SK-N-SH (cell line): ENCODE data around the gene MC2R. TPM values are rescaled to one million over a fixed set of nuclear protein-coding genes. Genes with fewer than 3 reads are reported as not detected.

Source experiments
- CTCF ChIA-PET: fragments of 300-600, 350-600 bp; formaldehyde crosslinking; extraction: SDS; loops from one replicate; lab custom pipeline; 2021; lab: Yijun Ruan, JAX
- POLR2A ChIA-PET: fragments of 350-600 bp; sonication (Branson Sonifier 250); formaldehyde crosslinking; extraction: SDS; loops from one replicate; lab custom pipeline; 2020; ENCODE audit warnings: antibody characterized with exemption, inconsistent platforms; lab: Yijun Ruan, JAX
- DNase-seq: peaks from one replicate; pipeline ENCODE4 v3.0.0; 2012
- H2AFZ ChIP-seq: fragments of 200-600 bp; sonication (generic); 2 replicates; pipeline ENCODE4 v1.8.1; 2016; ENCODE audit warnings: antibody characterized with exemption, mild to moderate bottlenecking, low read depth
- H3F3A ChIP-seq: fragments of 200-600 bp; sonication (generic); replicated peaks from 2 replicates; pipeline ENCODE3; 2016; ENCODE audit warnings: antibody characterized with exemption, mild to moderate bottlenecking; ENCODE audit not compliant: insufficient read depth
- H3K27ac ChIP-seq, 2 experiments: fragments of 200-500 bp in 1 of 2; fragments of 200-600 bp in 1 of 2; sonication (Bioruptor generic) in 1 of 2; sonication (generic), shearing (Covaris generic) in 1 of 2; 2 replicates each; pipeline versions ENCODE4 v1.5.1 to v1.6.1; 2014 to 2016; ENCODE audit warnings: low read depth in 2 of 2, inconsistent platforms in 1 of 2, low read length in 1 of 2, mild to moderate bottlenecking in 1 of 2, mixed read lengths in 1 of 2
- H3K27me3 ChIP-seq: fragments of 200-600 bp; sonication (generic), shearing (Covaris generic); 2 replicates; pipeline ENCODE4 v1.6.1; 2016; ENCODE audit warnings: mixed run types; ENCODE audit not compliant: insufficient read depth
- H3K36me3 ChIP-seq, 2 experiments: fragments of 200-500 bp in 1 of 2; fragments of 200-600 bp in 1 of 2; sonication (Bioruptor generic) in 1 of 2; sonication (generic) in 1 of 2; replicated peaks in 1 of 2; 2 replicates each; pipeline versions ENCODE3 to v1.5.1; 2014 to 2016; ENCODE audit warnings: low read length in 1 of 2, mild to moderate bottlenecking in 1 of 2; ENCODE audit not compliant: insufficient read depth in 2 of 2, control insufficient read depth in 1 of 2
- H3K4me1 ChIP-seq, 2 experiments: fragments of 200-500 bp in 1 of 2; fragments of 200-600 bp in 1 of 2; sonication (Bioruptor generic) in 1 of 2; sonication (generic), shearing (Covaris generic) in 1 of 2; 2 replicates each; pipeline versions ENCODE4 v1.5.1 to v1.6.1; 2014 to 2016; ENCODE audit warnings: low read depth in 1 of 2, low read length in 1 of 2, mixed run types in 1 of 2; ENCODE audit not compliant: insufficient read depth in 2 of 2, control insufficient read depth in 1 of 2
- H3K4me2 ChIP-seq: fragments of 200-600 bp; sonication (generic), shearing (Covaris generic); 2 replicates; pipeline ENCODE4 v1.6.1; 2017; ENCODE audit warnings: mixed run types
- H3K4me3 ChIP-seq, 2 experiments: fragments of 200-500 bp in 1 of 2; fragments of 200-600 bp in 1 of 2; sonication (Bioruptor generic) in 1 of 2; sonication (generic), shearing (Covaris generic) in 1 of 2; 2 replicates each; pipeline versions ENCODE4 v1.5.1 to v1.8.1; 2014 to 2016; ENCODE audit warnings: low read depth in 2 of 2, inconsistent platforms in 1 of 2, low read length in 1 of 2, mild to moderate bottlenecking in 1 of 2, mixed read lengths in 1 of 2, moderate library complexity in 1 of 2
- H3K79me2 ChIP-seq: fragments of 200-600 bp; sonication (generic); 2 replicates; pipeline ENCODE4 v1.8.1; 2017; ENCODE audit warnings: mild to moderate bottlenecking; ENCODE audit not compliant: insufficient read depth
- H3K9ac ChIP-seq: fragments of 200-600 bp; sonication (generic); 2 replicates; pipeline ENCODE4 v1.6.1; 2017; ENCODE audit warnings: mixed run types
- H3K9me2 ChIP-seq: fragments of 200-600 bp; sonication (generic); 2 replicates; pipeline ENCODE4 v1.6.1; 2017; ENCODE audit warnings: mixed run types
- H3K9me3 ChIP-seq: fragments of 200-600 bp; sonication (generic); 2 replicates; pipeline ENCODE4 v1.6.1; 2017; ENCODE audit warnings: mixed run types, mild to moderate bottlenecking, moderate library complexity
- H4K20me1 ChIP-seq: fragments of 200-600 bp; sonication (generic); 2 replicates; pipeline ENCODE4 v1.6.1; 2017; ENCODE audit warnings: mild to moderate bottlenecking, mixed run types; ENCODE audit not compliant: insufficient read depth
- CTCF ChIP-seq: fragments of 200-600 bp; sonication (generic); IDR thresholded peaks from 2 replicates; pipeline ENCODE4 v1.6.1; 2017; ENCODE audit warnings: antibody characterized with exemption, mild to moderate bottlenecking, moderate library complexity
- ELF1 ChIP-seq: IDR thresholded peaks from 2 replicates; pipeline ENCODE4 v1.4.0; 2012
- EP300 ChIP-seq, 2 experiments: IDR thresholded peaks; 2 replicates each; pipeline versions ENCODE4 v1.4.0 to v1.6.1; 2012; ENCODE audit warnings: borderline replicate concordance in 1 of 2, low read depth in 1 of 2, low read length in 1 of 2
- FOSL2 ChIP-seq: IDR thresholded peaks from 2 replicates; pipeline ENCODE4 v1.4.0; 2012; ENCODE audit warnings: low read depth, mild to moderate bottlenecking, moderate library complexity, borderline replicate concordance
- GABPA ChIP-seq: IDR thresholded peaks from 2 replicates; pipeline ENCODE4 v1.4.0; 2012; ENCODE audit warnings: low read depth, mild to moderate bottlenecking
- GATA2 ChIP-seq: sonication (generic); formaldehyde crosslinking; IDR thresholded peaks from 2 replicates; pipeline ENCODE4 v1.5.0; 2020; ENCODE audit warnings: mild to moderate bottlenecking, missing genetic modification reagents
- IRF3 ChIP-seq: fragments of 150-350 bp; IDR thresholded peaks from 2 replicates; pipeline ENCODE4 v1.6.1; 2016; ENCODE audit warnings: mild to moderate bottlenecking, low read depth, low read length
- MEF2A ChIP-seq: IDR thresholded peaks from 2 replicates; pipeline ENCODE4 v1.4.0; 2012; ENCODE audit warnings: low read depth, borderline replicate concordance
- NFIC ChIP-seq: IDR thresholded peaks from 2 replicates; pipeline ENCODE4 v1.4.0; 2012; ENCODE audit warnings: borderline replicate concordance
- PBX3 ChIP-seq: IDR thresholded peaks from 2 replicates; pipeline ENCODE4; 2012
- RCOR1 ChIP-seq: fragments of 150-350 bp; IDR thresholded peaks from 2 replicates; pipeline ENCODE4 v1.6.1; 2017; ENCODE audit warnings: antibody characterized with exemption, low read length
- REST ChIP-seq: IDR thresholded peaks from 2 replicates; pipeline ENCODE4 v1.6.1; 2012; ENCODE audit warnings: mild to moderate bottlenecking, low read depth, low read length, moderate library complexity
- RFX5 ChIP-seq: IDR thresholded peaks from 2 replicates; pipeline ENCODE4 v1.6.1; 2012; ENCODE audit warnings: mild to moderate bottlenecking, improper control_type of control experiment, low read length
- SMC3 ChIP-seq: IDR thresholded peaks from 2 replicates; pipeline ENCODE4 v1.6.1; 2012; ENCODE audit warnings: low read depth, low read length, improper control_type of control experiment
- TEAD4 ChIP-seq: IDR thresholded peaks from 2 replicates; pipeline ENCODE4 v1.4.0; 2012; ENCODE audit warnings: mild to moderate bottlenecking, borderline replicate concordance; ENCODE audit not compliant: insufficient read depth
- ZBTB33 ChIP-seq: IDR thresholded peaks from 2 replicates; pipeline ENCODE4 v1.4.0; 2012; ENCODE audit warnings: low read depth, borderline replicate concordance
- WGBS: methylation state at CpG from one replicate; pipeline ENCODE4 v1.1.6; 2017; ENCODE audit warnings: low lambda C conversion rate; 5-methylcytosine and 5-hydroxymethylcytosine counted together
- polyA plus RNA-seq, 3 experiments: library from polyadenylated mRNA; depleted of rRNA; stranded (reverse); fragments of >200 nt; gene quantifications; 2 replicates each; pipeline ENCODE4 v1.2.3, GENCODE V29; 2012

MC2R gene
- polyA plus RNA-seq, 1 of the 3 experiments (the other 2 are of a cell fraction), result not detected

GRCh38 chr18:13835202-13835601 lies 80.1 kb downstream of the MC2R start:
- no peak overlapping the region for H3K4me3 ChIP-seq
- ChIA-PET CTCF (interaction anchor here (0.6 to 6.9 kb wide), 3 partner anchors 11 to 477 kb away, joined by 3 to 39 read pairs (median 5); partner anchors contain the start of gene MC5R), POLR2A (no interaction called here)
- H3K27me3 ChIP-seq, result peaks cover 53% of the 10 kb centered on the region; the same call in 1 of the 2 replicates
- H3K9me3 ChIP-seq, result no peaks in the 10 kb centered on the region
- H3K79me2 ChIP-seq, result no peaks in the 10 kb centered on the region
- TF ChIP-seq ELF1, result no peak
- no peak for TF ChIP-seq EP300 (IDR thresholded peaks at IDR 0.05; ENCODE audit: borderline replicate concordance in 1 of 2, low read depth in 1 of 2, low read length in 1 of 2)
- TF ChIP-seq MEF2A, result no peak
- TF ChIP-seq REST, result no peak
- TF ChIP-seq SMC3, result no peak
- no peak for TF ChIP-seq ZBTB33
- no peak for TF ChIP-seq PBX3
- H3K9ac ChIP-seq, result no peak overlapping the region
- H3K4me2 ChIP-seq, result no peak overlapping the region
- no peaks in the 10 kb centered on the region for H3K36me3 ChIP-seq
- H3K27ac ChIP-seq, result no peak overlapping the region
- H2AFZ ChIP-seq, result no peak overlapping the region
- H3K9me2 ChIP-seq, result no peaks in the 10 kb centered on the region
- no peak for DNase-seq
- WGBS, result 14% methylated on average over 6 of the region's 6 CpGs
- H3K4me1 ChIP-seq, result no peaks in the 10 kb centered on the region
- no peaks in the 10 kb centered on the region for H3F3A ChIP-seq
- H4K20me1 ChIP-seq, result no peaks in the 10 kb centered on the region

- Histone ChIP-seq H3K27me3 (peaks cover 53% of the 10 kb centered on the region; the same call in 1 of the 2 replicates), H3K9ac (no peak overlapping the region), H3K4me1 (no peaks in the 10 kb centered on the region), H3K9me3 (no peaks in the 10 kb centered on the region), H3K9me2 (no peaks in the 10 kb centered on the region), H3K79me2 (no peaks in the 10 kb centered on the region), H3K4me2 (no peak overlapping the region), H2AFZ (no peak overlapping the region), H4K20me1 (no peaks in the 10 kb centered on the region), H3K4me3 (no peak overlapping the region), H3K27ac (no peak overlapping the region), H3K36me3 (no peaks in the 10 kb centered on the region), H3F3A (no peaks in the 10 kb centered on the region)
- ChIA-PET POLR2A (no interaction called here), CTCF (interaction anchor here (1.4 to 6.9 kb wide), 3 partner anchors 10 to 252 kb away, joined by 5 to 39 read pairs (median 11); partner anchors contain the start of gene MC5R)
- 8% methylated on average over 8 of the region's 8 CpGs for WGBS
- TF ChIP-seq RCOR1, result no peak
- no peak for TF ChIP-seq GATA2 (CRISPR knock-in tag)
- TF ChIP-seq GABPA, result no peak
- no peak for TF ChIP-seq NFIC
- TF ChIP-seq CTCF, result no peak
- no peak for TF ChIP-seq IRF3
- TF ChIP-seq FOSL2, result no peak
- no peak for TF ChIP-seq TEAD4
- TF ChIP-seq RFX5, result no peak
- no peak for DNase-seq
Measured at GRCh38 chr18:13834496-13835015, 80.8 kb downstream of the MC2R start.
